ENCODE data around the gene MYT1. TPM values are rescaled to one million over a fixed set of nuclear protein-coding genes. Genes with fewer than 3 reads are reported as not detected.

The MYT1 gene
- polyA plus RNA-seq, 1 donor from 2014 or later: 35.8 TPM

- no peaks in the 10 kb centered on the region for H3K79me2 ChIP-seq (replicated peaks; ENCODE audit: insufficient read depth, low read length)
- no peaks in the 10 kb centered on the region for H3F3A ChIP-seq (ENCODE audit: insufficient read depth, low read length, poor library complexity, severe bottlenecking)
- H3K4me2 ChIP-seq (ENCODE audit: low read length): no peak overlapping the region
- H3K9me3 ChIP-seq (ENCODE audit: low read length): no peaks in the 10 kb centered on the region
- H3K9me2 ChIP-seq (ENCODE audit: insufficient read depth, low read length): no peaks in the 10 kb centered on the region
- no peak for TF ChIP-seq REST (IDR thresholded peaks at IDR 0.05; ENCODE audit: borderline replicate concordance)
- no peak for TF ChIP-seq EZH2 (IDR thresholded peaks at IDR 0.05; ENCODE audit: borderline replicate concordance, insufficient read depth, low read length, poor library complexity, severe bottlenecking)
- no peak for TF ChIP-seq MXI1 (conservative IDR thresholded peaks at IDR 0.05; ENCODE audit: poor library complexity, severe bottlenecking)
- no peak for TF ChIP-seq SMC3 (conservative IDR thresholded peaks at IDR 0.05; ENCODE audit: poor library complexity)
- no peaks in the 10 kb centered on the region for H3K27me3 ChIP-seq (ENCODE audit: insufficient read depth, low read depth, low read length)
- no peaks in the 10 kb centered on the region for H3K36me3 ChIP-seq (ENCODE audit: insufficient read depth, low read length)
- H2AFZ ChIP-seq (ENCODE audit: low read depth, low read length): no peak overlapping the region
- H3K27ac ChIP-seq (ENCODE audit: low read length): no peak overlapping the region
- no peak overlapping the region for H3K4me3 ChIP-seq (ENCODE audit: low read length)
- no peaks in the 10 kb centered on the region for H4K20me1 ChIP-seq (ENCODE audit: insufficient read depth)
- no peak overlapping the region for H3K9ac ChIP-seq (ENCODE audit: low read length)
Observed at GRCh38 chr20:64138276-64138815, 25.9 kb upstream of the MYT1 start.

- Histone ChIP-seq H3F3A (ENCODE audit: insufficient read depth, low read length, poor library complexity, severe bottlenecking) (no peaks in the 10 kb centered on the region), H3K9me2 (ENCODE audit: insufficient read depth, low read length) (no peaks in the 10 kb centered on the region), H3K79me2 (replicated peaks; ENCODE audit: insufficient read depth, low read length) (no peaks in the 10 kb centered on the region), H3K9ac (ENCODE audit: low read length) (peak overlapping the region; percentile 48), H3K4me2 (ENCODE audit: low read length) (no peak overlapping the region), H3K36me3 (ENCODE audit: insufficient read depth, low read length) (no peaks in the 10 kb centered on the region), H2AFZ (ENCODE audit: low read depth, low read length) (peak overlapping the region; percentile 33), H3K27ac (ENCODE audit: low read length) (peak overlapping the region; percentile 2), H3K27me3 (ENCODE audit: insufficient read depth, low read depth, low read length) (no peaks in the 10 kb centered on the region), H3K4me3 (ENCODE audit: low read length) (no peak overlapping the region), H3K9me3 (ENCODE audit: low read length) (no peaks in the 10 kb centered on the region), H4K20me1 (ENCODE audit: insufficient read depth) (no peaks in the 10 kb centered on the region)
- TF ChIP-seq SMC3 (conservative IDR thresholded peaks at IDR 0.05; ENCODE audit: poor library complexity) (no peak), MXI1 (conservative IDR thresholded peaks at IDR 0.05; ENCODE audit: poor library complexity, severe bottlenecking) (peak; percentile 13)
Observed at GRCh38 chr20:64139199-64140060, 24.8 kb upstream of the MYT1 start.

GRCh38 chr20:64140061-64140931 is 24.0 kb upstream of the MYT1 start:
- Histone ChIP-seq H3K4me2 (ENCODE audit: low read length) (no peak overlapping the region), H3K79me2 (replicated peaks; ENCODE audit: insufficient read depth, low read length) (no peaks in the 10 kb centered on the region), H3K36me3 (ENCODE audit: insufficient read depth, low read length) (no peaks in the 10 kb centered on the region), H3K27me3 (ENCODE audit: insufficient read depth, low read depth, low read length) (no peaks in the 10 kb centered on the region), H3K9me2 (ENCODE audit: insufficient read depth, low read length) (no peaks in the 10 kb centered on the region), H2AFZ (ENCODE audit: low read depth, low read length) (peak overlapping the region; percentile 33), H4K20me1 (ENCODE audit: insufficient read depth) (no peaks in the 10 kb centered on the region), H3F3A (ENCODE audit: insufficient read depth, low read length, poor library complexity, severe bottlenecking) (no peaks in the 10 kb centered on the region), H3K9me3 (ENCODE audit: low read length) (no peaks in the 10 kb centered on the region), H3K4me3 (ENCODE audit: low read length) (no peak overlapping the region), H3K27ac (ENCODE audit: low read length) (peak overlapping the region; percentile 2), H3K9ac (ENCODE audit: low read length) (peak overlapping the region; percentile 48)
- TF ChIP-seq REST (IDR thresholded peaks at IDR 0.05; ENCODE audit: borderline replicate concordance) (no peak), RAD21 (conservative IDR thresholded peaks at IDR 0.05) (no peak), EZH2 (IDR thresholded peaks at IDR 0.05; ENCODE audit: borderline replicate concordance, insufficient read depth, low read length, poor library complexity, severe bottlenecking) (no peak), SMC3 (conservative IDR thresholded peaks at IDR 0.05; ENCODE audit: poor library complexity) (no peak), TAF1 (IDR thresholded peaks at IDR 0.05; ENCODE audit: low read depth) (no peak), POLR2AphosphoS5 (IDR thresholded peaks at IDR 0.05) (no peak), MXI1 (conservative IDR thresholded peaks at IDR 0.05; ENCODE audit: poor library complexity, severe bottlenecking) (no peak), EP300 (conservative IDR thresholded peaks at IDR 0.05; ENCODE audit: poor library complexity, severe bottlenecking) (no peak)
- TF ChIP-seq, protein P1, sequence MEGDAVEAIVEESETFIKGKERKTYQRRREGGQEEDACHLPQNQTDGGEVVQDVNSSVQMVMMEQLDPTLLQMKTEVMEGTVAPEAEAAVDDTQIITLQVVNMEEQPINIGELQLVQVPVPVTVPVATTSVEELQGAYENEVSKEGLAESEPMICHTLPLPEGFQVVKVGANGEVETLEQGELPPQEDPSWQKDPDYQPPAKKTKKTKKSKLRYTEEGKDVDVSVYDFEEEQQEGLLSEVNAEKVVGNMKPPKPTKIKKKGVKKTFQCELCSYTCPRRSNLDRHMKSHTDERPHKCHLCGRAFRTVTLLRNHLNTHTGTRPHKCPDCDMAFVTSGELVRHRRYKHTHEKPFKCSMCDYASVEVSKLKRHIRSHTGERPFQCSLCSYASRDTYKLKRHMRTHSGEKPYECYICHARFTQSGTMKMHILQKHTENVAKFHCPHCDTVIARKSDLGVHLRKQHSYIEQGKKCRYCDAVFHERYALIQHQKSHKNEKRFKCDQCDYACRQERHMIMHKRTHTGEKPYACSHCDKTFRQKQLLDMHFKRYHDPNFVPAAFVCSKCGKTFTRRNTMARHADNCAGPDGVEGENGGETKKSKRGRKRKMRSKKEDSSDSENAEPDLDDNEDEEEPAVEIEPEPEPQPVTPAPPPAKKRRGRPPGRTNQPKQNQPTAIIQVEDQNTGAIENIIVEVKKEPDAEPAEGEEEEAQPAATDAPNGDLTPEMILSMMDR (IDR thresholded peaks at IDR 0.05; ENCODE audit: poor library complexity, severe bottlenecking): no peak

Measured in neural cell (in vitro differentiated cells).